ENCODE measurements around the gene CTBP2.

GRCh38 chr10:125111118-125111727, 49.1 kb downstream of the CTBP2 start:
- no peak for TF ChIP-seq NFE2 (CRISPR knock-in tag; IDR thresholded peaks at IDR 0.05)
- no peak for TF ChIP-seq CBX5 (CRISPR knock-in tag; IDR thresholded peaks at IDR 0.05; ENCODE audit: borderline replicate concordance)
- no peak for TF ChIP-seq JUNB (CRISPR knock-in tag; IDR thresholded peaks at IDR 0.05; ENCODE audit: borderline replicate concordance)

Data from HepG2 (cell line).